CD14-positive monocyte (primary cell): ENCODE data around the gene LAMTOR4. TPM values are rescaled to one million over a fixed set of nuclear protein-coding genes. Genes with fewer than 3 reads are reported as not detected.

Experiments used
- DNase-seq, 3 donors: peaks; one replicate each; pipeline ENCODE4 v3.0.0-alpha.2; 2011 to 2022
- H2AFZ ChIP-seq: 2 replicates; pipeline ENCODE4 v1.6.0; 2012; ENCODE audit warnings: mild to moderate bottlenecking, low read depth, low read length, inconsistent platforms; ENCODE audit not compliant: insufficient read depth, poor library complexity, severe bottlenecking
- H3K27ac ChIP-seq, 2 donors: 1 replicate in 1 of 2; 2 replicates in 1 of 2; pipeline ENCODE4 v1.5.1; 2012 to 2013; ENCODE audit warnings: low read length in 2 of 2, control low read depth in 1 of 2, inconsistent platforms in 1 of 2, low read depth in 1 of 2, mild to moderate bottlenecking in 1 of 2
- H3K27me3 ChIP-seq, 2 donors: one replicate each; pipeline versions ENCODE4 v1.6.0 to v1.6.1; 2011 to 2013; ENCODE audit warnings: low read length in 2 of 2; ENCODE audit not compliant: control insufficient read depth in 2 of 2, insufficient read depth in 2 of 2
- H3K36me3 ChIP-seq, 2 donors: replicated peaks in 1 of 2; 1 replicate in 1 of 2; 2 replicates in 1 of 2; pipeline versions ENCODE4 v1.5.1 to v1.6.1; 2012 to 2013; ENCODE audit warnings: low read length in 2 of 2, control low read depth in 1 of 2, inconsistent platforms in 1 of 2, mild to moderate bottlenecking in 1 of 2; ENCODE audit not compliant: insufficient read depth in 2 of 2, control insufficient read depth in 1 of 2
- H3K4me1 ChIP-seq, 2 donors: 1 replicate in 1 of 2; 2 replicates in 1 of 2; pipeline versions ENCODE4 v1.5.1 to v1.6.1; 2012 to 2013; ENCODE audit warnings: low read length in 2 of 2, control low read depth in 1 of 2, inconsistent platforms in 1 of 2, mild to moderate bottlenecking in 1 of 2, moderate library complexity in 1 of 2; ENCODE audit not compliant: insufficient read depth in 2 of 2, control insufficient read depth in 1 of 2
- H3K4me2 ChIP-seq: replicated peaks from 2 replicates; pipeline ENCODE3; 2012; ENCODE audit warnings: low read length, moderate library complexity, mild to moderate bottlenecking; ENCODE audit not compliant: poor library complexity, severe bottlenecking; ENCODE audit errors: extremely low read depth
- H3K4me3 ChIP-seq, 3 experiments: fragments of 200-600 bp in 1 of 3; sonication (generic) in 1 of 3; replicated peaks in 1 of 3; 1 replicate in 2 of 3; 2 replicates in 1 of 3; pipeline ENCODE4 v1.5.1; 2011 to 2013; ENCODE audit warnings: low read length in 3 of 3, mild to moderate bottlenecking in 3 of 3, control low read depth in 2 of 3, low read depth in 2 of 3, inconsistent platforms in 1 of 3, moderate library complexity in 1 of 3
- H3K79me2 ChIP-seq: 2 replicates; pipeline ENCODE4 v1.6.0; 2012; ENCODE audit warnings: mild to moderate bottlenecking, control low read depth, inconsistent platforms, low read length, moderate library complexity; ENCODE audit not compliant: insufficient read depth
- H3K9ac ChIP-seq: 2 replicates; pipeline ENCODE4 v1.6.0; 2017; ENCODE audit warnings: low read length, mild to moderate bottlenecking; ENCODE audit not compliant: insufficient read depth, poor library complexity, severe bottlenecking
- H3K9me3 ChIP-seq, 2 donors: replicated peaks in 1 of 2; 1 replicate in 1 of 2; 2 replicates in 1 of 2; pipeline versions ENCODE4 v1.5.1 to v1.6.1; 2012 to 2013; ENCODE audit warnings: low read length in 2 of 2, control low read depth in 1 of 2; ENCODE audit not compliant: control insufficient read depth in 1 of 2, insufficient read depth in 1 of 2
- H4K20me1 ChIP-seq: 2 replicates; pipeline ENCODE4 v1.6.0; 2012; ENCODE audit warnings: mild to moderate bottlenecking, low read length, control low read depth, moderate library complexity; ENCODE audit not compliant: insufficient read depth
- H3K27ac Mint-ChIP-seq, 7 donors: one replicate each; pipeline ENCODE4 v1.8.0; 2020; ENCODE audit warnings: mild to moderate bottlenecking in 7 of 7, mixed read lengths in 7 of 7, moderate library complexity in 6 of 7, inconsistent platforms in 2 of 7
- H3K27me3 Mint-ChIP-seq, 3 donors: one replicate each; pipeline ENCODE4 v1.8.0; 2021 to 2022; ENCODE audit warnings: low read depth in 3 of 3, mild to moderate bottlenecking in 3 of 3, mixed read lengths in 3 of 3, moderate library complexity in 3 of 3, inconsistent platforms in 1 of 3
- H3K36me3 Mint-ChIP-seq, 2 donors: one replicate each; pipeline ENCODE4 v1.8.0; 2020; ENCODE audit warnings: mixed read lengths in 2 of 2, inconsistent platforms in 1 of 2, mild to moderate bottlenecking in 1 of 2
- H3K4me1 Mint-ChIP-seq: one replicate; pipeline ENCODE4 v1.8.0; 2020; ENCODE audit warnings: mild to moderate bottlenecking, mixed read lengths
- H3K4me3 Mint-ChIP-seq, 2 donors: one replicate each; pipeline ENCODE4 v1.8.0; 2020; ENCODE audit warnings: mild to moderate bottlenecking in 2 of 2, mixed read lengths in 2 of 2, moderate library complexity in 1 of 2
- H3K9me3 Mint-ChIP-seq, 7 donors: one replicate each; pipeline ENCODE4 v1.8.0; 2020 to 2022; ENCODE audit warnings: mixed read lengths in 7 of 7, mild to moderate bottlenecking in 6 of 7, moderate library complexity in 6 of 7, inconsistent platforms in 2 of 7
- WGBS: methylation state at CpG from one replicate; pipeline ENCODE4 v1.1.5; 2013; ENCODE audit warnings: missing lambda C conversion rate; ENCODE audit not compliant: insufficient coverage; 5-methylcytosine and 5-hydroxymethylcytosine counted together
- intact Hi-C, 2 donors: fragments of 100-400 bp; cut with micrococcal nuclease; formaldehyde crosslinking; loops; one replicate each; pipeline versions ENCODE4 v1.15.0 to v1.15.1; 2023
- polyA plus RNA-seq, 3 donors: library from polyadenylated mRNA; depleted of rRNA in 1 of 3; unstranded in 2 of 3; stranded (reverse) in 1 of 3; fragments of 300-500 nt in 2 of 3; fragments of >200 nt in 1 of 3; fragmentation: Illumina TruSeq in 2 of 3; gene quantifications; 1 replicate in 2 of 3; 2 replicates in 1 of 3; pipeline ENCODE4 v1.2.3, GENCODE V29; 2012 to 2021
- TF ChIP-seq, protein P1 (sequence below): fragments of 200-600 bp; IDR thresholded peaks from one replicate; pipeline ENCODE4 v1.8.0; 2022; ENCODE audit warnings: antibody characterized with exemption, mild to moderate bottlenecking

The LAMTOR4 gene
- polyA plus RNA-seq, 3 donors, result 533 to 754 (median 621) TPM

DNA sequence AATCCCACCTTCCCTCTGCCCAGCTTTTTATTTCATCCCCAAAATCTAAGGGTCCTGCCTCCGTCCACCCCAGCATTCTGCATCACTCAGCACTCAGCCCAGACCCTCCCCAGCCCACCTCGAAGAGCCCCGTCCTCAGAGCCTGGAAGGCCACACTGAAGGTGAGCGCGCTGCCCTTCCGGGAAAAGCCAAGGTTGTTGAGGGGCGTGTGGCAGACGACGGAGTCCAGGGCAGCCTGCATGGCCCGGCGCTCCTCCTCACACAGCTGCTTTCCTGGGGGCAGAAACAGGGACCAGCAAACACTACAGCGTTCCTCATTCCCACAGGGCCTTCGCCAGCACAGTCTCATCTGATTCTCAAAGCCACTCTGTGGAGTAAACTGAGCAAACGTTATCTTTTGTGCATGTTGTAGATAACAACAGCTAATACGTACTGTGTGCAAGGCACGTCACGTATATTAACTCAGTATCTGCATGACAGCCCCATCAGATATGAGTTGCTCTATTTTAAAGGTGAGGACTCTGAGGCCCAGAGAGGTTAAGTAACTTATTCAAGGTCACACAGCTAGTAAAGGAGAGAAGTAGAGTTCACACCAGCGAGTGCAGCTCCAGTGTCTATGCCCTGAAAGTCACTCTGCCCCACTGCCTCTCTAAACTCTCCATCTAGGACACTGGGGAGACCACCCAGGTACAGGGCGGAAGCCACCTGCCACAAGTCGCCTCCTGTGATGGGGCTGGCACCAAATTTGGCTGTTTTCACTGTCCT lies 7.0 kb downstream of the LAMTOR4 start:
- DNase-seq, result no peak

DNA sequence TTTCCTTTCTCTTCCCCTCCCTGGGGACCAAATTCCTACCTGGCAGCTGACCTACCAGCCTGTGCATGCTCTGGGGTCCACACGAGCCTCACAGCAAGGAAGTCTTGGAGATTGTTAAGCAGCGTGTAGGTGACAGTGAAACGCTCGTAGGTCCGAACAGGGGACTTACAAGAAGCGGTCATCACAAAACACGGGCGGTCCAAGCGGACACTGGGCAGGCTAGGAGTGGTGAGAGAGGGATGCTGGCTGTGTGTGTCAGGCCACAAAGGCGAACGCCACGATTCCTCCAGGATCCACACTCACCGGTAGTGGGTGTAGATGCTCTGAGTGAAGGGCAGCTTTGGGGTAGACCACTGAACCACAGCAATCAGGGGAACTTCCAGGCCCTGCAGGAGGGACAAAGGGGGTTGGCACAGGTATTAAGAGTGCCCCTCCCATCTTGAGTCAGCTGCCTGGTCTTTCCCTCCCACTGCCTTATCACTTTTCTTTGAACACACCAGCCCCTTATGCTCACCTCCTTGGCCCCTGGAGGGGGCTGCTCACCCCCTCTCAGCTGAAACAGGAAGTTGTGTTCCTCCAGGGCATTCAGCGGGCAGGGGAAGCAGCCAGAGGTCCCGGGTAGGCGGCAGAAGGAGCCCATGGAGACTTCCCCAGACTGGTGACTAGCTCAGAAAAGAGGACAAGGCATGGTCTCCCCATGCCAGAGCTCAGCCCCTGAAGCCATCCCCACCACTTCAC lies 7.8 kb downstream of the LAMTOR4 start:
- H3K36me3 ChIP-seq, result peaks cover 36 to 38% of the 10 kb centered on the region in 2 donors
- peaks cover 61% of the 10 kb centered on the region for H3K4me1 Mint-ChIP-seq

More for the DNA sequence above, 7.0 kb downstream of the LAMTOR4 start:
- H3K4me1 ChIP-seq, result peaks cover 71 to 82% of the 10 kb centered on the region in 2 donors
- H4K20me1 ChIP-seq, result peaks cover 55% of the 10 kb centered on the region
- Mint-ChIP-seq H3K9me3 (no peaks in the 10 kb centered on the region), H3K36me3 (peaks cover 41 to 62% of the 10 kb centered on the region in 2 donors), H3K27ac (peak overlapping the region in 2 of 7 donors; percentile 35 to 90), H3K4me3 (no peak overlapping the region), H3K4me1 (peaks cover 65% of the 10 kb centered on the region), H3K27me3 (peaks cover 0 to 4% (median 1%) of the 10 kb centered on the region in 3 donors)
- WGBS, result 98% methylated on average over 19 of the region's 20 CpGs
- no peak overlapping the region for H2AFZ ChIP-seq
- H3K27ac ChIP-seq, result peak overlapping the region in 1 of 2 donors; percentile 22
- H3K9ac ChIP-seq, result no peak overlapping the region
- peaks cover 36 to 38% of the 10 kb centered on the region in 2 donors for H3K36me3 ChIP-seq
- TF ChIP-seq, protein P1, sequence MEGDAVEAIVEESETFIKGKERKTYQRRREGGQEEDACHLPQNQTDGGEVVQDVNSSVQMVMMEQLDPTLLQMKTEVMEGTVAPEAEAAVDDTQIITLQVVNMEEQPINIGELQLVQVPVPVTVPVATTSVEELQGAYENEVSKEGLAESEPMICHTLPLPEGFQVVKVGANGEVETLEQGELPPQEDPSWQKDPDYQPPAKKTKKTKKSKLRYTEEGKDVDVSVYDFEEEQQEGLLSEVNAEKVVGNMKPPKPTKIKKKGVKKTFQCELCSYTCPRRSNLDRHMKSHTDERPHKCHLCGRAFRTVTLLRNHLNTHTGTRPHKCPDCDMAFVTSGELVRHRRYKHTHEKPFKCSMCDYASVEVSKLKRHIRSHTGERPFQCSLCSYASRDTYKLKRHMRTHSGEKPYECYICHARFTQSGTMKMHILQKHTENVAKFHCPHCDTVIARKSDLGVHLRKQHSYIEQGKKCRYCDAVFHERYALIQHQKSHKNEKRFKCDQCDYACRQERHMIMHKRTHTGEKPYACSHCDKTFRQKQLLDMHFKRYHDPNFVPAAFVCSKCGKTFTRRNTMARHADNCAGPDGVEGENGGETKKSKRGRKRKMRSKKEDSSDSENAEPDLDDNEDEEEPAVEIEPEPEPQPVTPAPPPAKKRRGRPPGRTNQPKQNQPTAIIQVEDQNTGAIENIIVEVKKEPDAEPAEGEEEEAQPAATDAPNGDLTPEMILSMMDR, result no peak
- H3K79me2 ChIP-seq, result peaks cover 73% of the 10 kb centered on the region
- intact Hi-C loops, result no loop called here
- no peaks in the 10 kb centered on the region for H3K27me3 ChIP-seq
- peak overlapping the region in 1 of 3 experiments; percentile 95 for H3K4me3 ChIP-seq
- peak overlapping the region; percentile 94 for H3K4me2 ChIP-seq
- no peaks in the 10 kb centered on the region for H3K9me3 ChIP-seq

More for the DNA sequence above, 7.8 kb downstream of the LAMTOR4 start:
- Histone ChIP-seq H3K27me3 (no peaks in the 10 kb centered on the region), H3K9ac (peak overlapping the region; percentile 86), H2AFZ (no peak overlapping the region), H3K4me3 (peak overlapping the region in 2 of 3 experiments; percentile 64 to 95), H3K9me3 (no peaks in the 10 kb centered on the region), H3K79me2 (peaks cover 65% of the 10 kb centered on the region), H4K20me1 (peaks cover 55% of the 10 kb centered on the region), H3K4me1 (peaks cover 63 to 74% of the 10 kb centered on the region in 2 donors), H3K4me2 (peak overlapping the region; percentile 94), H3K27ac (peak overlapping the region; percentile 32 to 58)
- DNase-seq, result peak; percentile 41 to 59 (median 45)
- Mint-ChIP-seq H3K27me3 (peaks cover 0 to 7% (median 2%) of the 10 kb centered on the region in 3 donors), H3K4me3 (peak overlapping the region; percentile 78 to 91), H3K9me3 (no peaks in the 10 kb centered on the region), H3K27ac (peak overlapping the region; percentile 75 to 92 (median 83)), H3K36me3 (peaks cover 41 to 55% of the 10 kb centered on the region in 2 donors)
- 67% methylated on average over 9 of the region's 16 CpGs for WGBS
- TF ChIP-seq, protein P1, result no peak
- intact Hi-C loops, result no loop called here
